OCI-LY3 (cell line): Measurements from ENCODE around the gene BORCS8.

Experiments
- H2AFZ ChIP-seq: fragments of 200-600, 300-600 bp; shearing (Covaris generic); 2 replicates; pipeline ENCODE4 v1.6.0; 2014; ENCODE audit warnings: antibody characterized with exemption, low read depth, low read length
- H3K27ac ChIP-seq: fragments of 200-600, 300-600 bp; sonication (generic); 2 replicates; pipeline ENCODE4 v1.5.1; 2014; ENCODE audit warnings: mild to moderate bottlenecking, low read length, moderate library complexity, mixed read lengths
- H3K27me3 ChIP-seq: fragments of 200-600, 300-600 bp; sonication (generic); 2 replicates; pipeline ENCODE4 v1.6.1; 2014; ENCODE audit warnings: low read depth, low read length, mixed read lengths
- H3K36me3 ChIP-seq: fragments of 200-600, 300-600 bp; sonication (generic); replicated peaks from 2 replicates; pipeline ENCODE3; 2014; ENCODE audit warnings: low read depth, low read length, mixed read lengths
- H3K4me1 ChIP-seq: fragments of 300-600, 200-600 bp; sonication (generic); 2 replicates; pipeline ENCODE4 v1.6.1; 2014; ENCODE audit warnings: low read length, mixed read lengths
- H3K4me2 ChIP-seq: fragments of 200-600, 300-600 bp; sonication (generic); 2 replicates; pipeline ENCODE4 v1.6.1; 2014; ENCODE audit warnings: low read length, mixed read lengths
- H3K4me3 ChIP-seq: fragments of 300-600, 200-600 bp; sonication (generic); 2 replicates; pipeline ENCODE4 v1.5.1; 2014; ENCODE audit warnings: antibody characterized with exemption, mild to moderate bottlenecking, low read length, moderate library complexity
- H3K79me2 ChIP-seq: fragments of 300-600, 200-600 bp; shearing (Covaris generic); 2 replicates; pipeline ENCODE4 v1.6.1; 2014; ENCODE audit warnings: mild to moderate bottlenecking, low read length, mixed read lengths
- H3K9ac ChIP-seq: fragments of 300-600, 200-600 bp; shearing (Covaris generic); 2 replicates; pipeline ENCODE4 v1.6.0; 2014; ENCODE audit warnings: mild to moderate bottlenecking, low read length, moderate library complexity
- H3K9me3 ChIP-seq: fragments of 200-600, 300-600 bp; shearing (Covaris generic); 2 replicates; pipeline ENCODE4 v1.6.1; 2014; ENCODE audit warnings: low read length, mixed read lengths; ENCODE audit not compliant: insufficient read depth
- H4K20me1 ChIP-seq: fragments of 200-600, 300-600 bp; sonication (generic); 2 replicates; pipeline ENCODE4 v1.6.1; 2016; ENCODE audit warnings: low read length, mixed read lengths; ENCODE audit not compliant: insufficient read depth
- EZH2phosphoT487 ChIP-seq: fragments of 200-600 bp; shearing (Covaris generic); IDR thresholded peaks from 2 replicates; pipeline ENCODE4 v1.6.1; 2018; ENCODE audit warnings: antibody characterized with exemption, mixed run types, low read depth
- TF ChIP-seq, protein P1 (sequence below): fragments of 200-600, 300-600 bp; sonication (generic); IDR thresholded peaks from 2 replicates; pipeline ENCODE4 v1.5.1; 2014; ENCODE audit warnings: antibody characterized with exemption, low read length, low read depth

Gene BORCS8

GRCh38 chr19:19236173-19236572 lies 44.2 kb upstream of the BORCS8 start:
- Histone ChIP-seq H2AFZ (no peak overlapping the region), H3K36me3 (no peaks in the 10 kb centered on the region), H3K4me2 (no peak overlapping the region), H3K27ac (no peak overlapping the region), H3K4me3 (no peak overlapping the region), H3K4me1 (no peaks in the 10 kb centered on the region), H3K27me3 (no peaks in the 10 kb centered on the region), H3K9me3 (peaks cover 20% of the 10 kb centered on the region), H3K79me2 (no peaks in the 10 kb centered on the region), H3K9ac (no peak overlapping the region), H4K20me1 (no peaks in the 10 kb centered on the region)
- TF ChIP-seq EZH2phosphoT487 = no peak
- TF ChIP-seq, protein P1, sequence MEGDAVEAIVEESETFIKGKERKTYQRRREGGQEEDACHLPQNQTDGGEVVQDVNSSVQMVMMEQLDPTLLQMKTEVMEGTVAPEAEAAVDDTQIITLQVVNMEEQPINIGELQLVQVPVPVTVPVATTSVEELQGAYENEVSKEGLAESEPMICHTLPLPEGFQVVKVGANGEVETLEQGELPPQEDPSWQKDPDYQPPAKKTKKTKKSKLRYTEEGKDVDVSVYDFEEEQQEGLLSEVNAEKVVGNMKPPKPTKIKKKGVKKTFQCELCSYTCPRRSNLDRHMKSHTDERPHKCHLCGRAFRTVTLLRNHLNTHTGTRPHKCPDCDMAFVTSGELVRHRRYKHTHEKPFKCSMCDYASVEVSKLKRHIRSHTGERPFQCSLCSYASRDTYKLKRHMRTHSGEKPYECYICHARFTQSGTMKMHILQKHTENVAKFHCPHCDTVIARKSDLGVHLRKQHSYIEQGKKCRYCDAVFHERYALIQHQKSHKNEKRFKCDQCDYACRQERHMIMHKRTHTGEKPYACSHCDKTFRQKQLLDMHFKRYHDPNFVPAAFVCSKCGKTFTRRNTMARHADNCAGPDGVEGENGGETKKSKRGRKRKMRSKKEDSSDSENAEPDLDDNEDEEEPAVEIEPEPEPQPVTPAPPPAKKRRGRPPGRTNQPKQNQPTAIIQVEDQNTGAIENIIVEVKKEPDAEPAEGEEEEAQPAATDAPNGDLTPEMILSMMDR = no peak

DNA sequence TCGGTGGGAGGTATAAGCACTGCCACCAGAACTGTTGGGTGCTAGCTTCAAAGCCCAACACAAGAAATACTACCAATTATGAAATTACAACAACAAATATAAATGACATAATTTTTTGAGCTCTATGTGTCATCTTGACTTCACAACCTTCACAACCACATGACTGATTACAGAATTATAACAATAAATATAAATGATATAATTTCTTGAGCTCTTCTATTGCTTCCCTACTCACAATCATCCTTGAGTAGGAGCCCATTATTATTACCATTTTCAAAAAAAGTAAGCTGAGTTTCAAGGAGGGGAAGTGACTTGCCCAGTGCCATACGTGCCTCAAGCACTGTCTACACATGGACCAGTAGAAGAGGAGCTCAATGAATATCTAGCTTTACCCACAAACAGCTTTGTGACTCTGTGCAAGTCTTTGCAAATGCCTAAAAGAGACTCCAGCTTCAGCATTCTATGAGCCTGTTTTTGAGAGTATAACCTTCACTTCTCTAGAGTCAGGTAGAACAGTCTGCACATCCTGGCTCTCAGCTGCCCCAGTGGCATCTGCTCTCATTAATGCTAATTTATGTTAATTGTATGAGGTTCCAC lies 42.4 kb upstream of the BORCS8 start:
- TF ChIP-seq, protein P1 = no peak
- TF ChIP-seq EZH2phosphoT487 = no peak
- Histone ChIP-seq H3K4me1 (no peaks in the 10 kb centered on the region), H3K27me3 (peaks cover 3% of the 10 kb centered on the region; the same call in 1 of the 2 replicates), H3K9me3 (peaks cover 20% of the 10 kb centered on the region), H2AFZ (no peak overlapping the region), H3K27ac (no peak overlapping the region), H3K36me3 (no peaks in the 10 kb centered on the region), H3K4me2 (no peak overlapping the region), H3K79me2 (no peaks in the 10 kb centered on the region), H4K20me1 (no peaks in the 10 kb centered on the region), H3K9ac (no peak overlapping the region), H3K4me3 (no peak overlapping the region)

DNA sequence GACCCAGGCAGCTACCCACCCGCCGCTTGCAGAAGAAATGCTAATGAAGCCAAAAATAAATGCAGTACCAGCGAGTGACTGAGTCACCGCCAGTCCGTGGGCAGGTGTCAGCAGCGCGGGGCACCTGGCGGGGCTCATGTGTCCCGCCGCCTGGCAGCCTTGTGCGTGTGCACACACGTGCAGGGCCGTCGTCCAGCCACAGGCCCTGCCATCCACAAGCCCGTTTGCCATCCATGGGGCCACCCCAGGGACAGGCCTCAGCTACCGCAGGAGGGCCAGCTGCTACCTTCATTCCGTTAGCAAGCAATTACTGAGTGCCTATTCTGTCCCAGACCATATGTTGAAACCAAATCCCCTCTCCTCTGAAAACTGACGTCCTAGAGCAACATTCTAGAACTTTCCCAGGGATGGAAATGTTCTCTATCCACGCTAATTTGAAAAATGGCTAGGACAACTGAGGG lies 40.3 kb upstream of the BORCS8 start:
- TF ChIP-seq, protein P1 = no peak
- TF ChIP-seq EZH2phosphoT487 = no peak
- H3K36me3 ChIP-seq = no peaks in the 10 kb centered on the region
- no peak overlapping the region for H2AFZ ChIP-seq
- peaks cover 20% of the 10 kb centered on the region for H3K9me3 ChIP-seq
- no peaks in the 10 kb centered on the region for H3K79me2 ChIP-seq
- no peak overlapping the region for H3K4me2 ChIP-seq
- H3K4me3 ChIP-seq = no peak overlapping the region
- H4K20me1 ChIP-seq = no peaks in the 10 kb centered on the region
- H3K27ac ChIP-seq = no peak overlapping the region
- H3K4me1 ChIP-seq = no peaks in the 10 kb centered on the region
- no peak overlapping the region for H3K9ac ChIP-seq
- H3K27me3 ChIP-seq = peaks cover 9% of the 10 kb centered on the region; the same call in 1 of the 2 replicates

GRCh38 chr19:19230999-19231398 lies 39.0 kb upstream of the BORCS8 start:
- H3K4me1 ChIP-seq = no peaks in the 10 kb centered on the region
- H3K79me2 ChIP-seq = no peaks in the 10 kb centered on the region
- H3K27ac ChIP-seq = no peak overlapping the region
- peaks cover 16% of the 10 kb centered on the region for H3K9me3 ChIP-seq
- H3K36me3 ChIP-seq = no peaks in the 10 kb centered on the region
- no peak overlapping the region for H2AFZ ChIP-seq
- H3K9ac ChIP-seq = no peak overlapping the region
- peaks cover 9% of the 10 kb centered on the region; the same call in 1 of the 2 replicates for H3K27me3 ChIP-seq
- H3K4me3 ChIP-seq = no peak overlapping the region
- TF ChIP-seq, protein P1 = no peak
- TF ChIP-seq EZH2phosphoT487 = no peak
- no peaks in the 10 kb centered on the region for H4K20me1 ChIP-seq
- H3K4me2 ChIP-seq = no peak overlapping the region
